Stimulated activated CD8-positive, alpha-beta memory T cell treated with anti-CD3 and anti-CD28 coated beads, Interleukin-15, amount 100 ng/mL, for 4 hours (primary cell): Measurements from ENCODE around the gene MFAP4.
A peak's percentile ranks its signal among the peaks of the same experiment; 100 is the strongest.
"Not testable (repeated sequence)": the region's sequence is repeated elsewhere in the genome, so short reads cannot be mapped to it uniquely, and the experiment has no call there.

Source experiments
- DNase-seq, 2 donors: peaks; one replicate each; pipeline ENCODE4 v3.0.0-alpha.2; 2020; ENCODE audit warnings: low read depth in 2 of 2

The MFAP4 gene

DNA sequence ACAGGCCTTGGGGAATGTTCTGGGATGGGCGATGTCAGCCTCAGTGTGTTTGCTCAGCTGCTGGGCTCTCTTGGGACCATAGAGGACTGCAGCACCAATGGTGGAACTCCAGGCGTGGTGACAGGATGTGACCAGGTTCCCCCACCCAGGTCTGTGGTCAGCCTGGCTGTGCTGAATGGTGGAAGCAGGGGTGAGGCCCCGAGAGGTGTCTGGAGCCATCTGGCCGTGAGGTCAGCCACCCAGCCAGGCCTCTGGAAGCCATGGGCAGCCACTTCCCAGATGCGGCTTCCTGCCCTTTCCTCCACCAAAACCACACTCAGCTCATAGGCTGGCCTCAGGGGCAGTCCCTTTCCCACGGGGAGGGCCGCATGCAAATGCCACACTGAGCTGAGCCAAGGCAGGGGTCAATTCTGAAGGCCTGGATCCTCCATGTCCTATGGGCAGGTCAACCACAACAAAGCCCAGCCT is 16.5 kb downstream of the MFAP4 start:
- no peak for DNase-seq

DNA sequence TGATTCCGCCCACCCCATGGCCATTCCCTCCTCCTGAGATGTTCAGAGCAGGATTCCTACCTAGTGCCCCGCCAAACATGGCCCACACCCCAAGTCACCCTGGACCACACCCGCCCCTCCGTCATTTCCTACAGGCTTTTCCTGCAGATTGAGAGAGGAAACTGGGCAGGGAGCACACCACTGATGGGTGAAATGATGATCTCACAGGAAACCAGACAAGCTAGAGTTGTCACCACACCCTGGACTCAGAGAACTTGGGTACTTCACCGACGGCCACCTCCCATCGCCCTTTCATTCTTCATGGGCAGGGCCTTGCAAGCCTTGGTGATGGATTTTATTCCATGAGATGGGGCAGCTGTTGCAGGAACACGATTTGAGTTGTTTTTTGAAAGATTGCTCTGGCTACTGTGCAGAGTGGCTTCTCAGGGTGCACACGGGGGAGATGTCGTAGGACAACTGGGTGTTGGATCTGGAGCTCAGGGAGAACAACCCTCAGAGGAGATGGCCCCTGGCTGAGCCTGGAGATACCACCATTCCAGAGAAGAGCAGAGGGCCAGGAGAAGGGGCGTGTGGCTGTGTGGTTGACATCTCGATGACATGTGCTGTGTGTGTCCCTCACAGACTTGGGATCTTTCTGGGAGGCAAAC is 17.0 kb downstream of the MFAP4 start:
- no peak for DNase-seq

DNA sequence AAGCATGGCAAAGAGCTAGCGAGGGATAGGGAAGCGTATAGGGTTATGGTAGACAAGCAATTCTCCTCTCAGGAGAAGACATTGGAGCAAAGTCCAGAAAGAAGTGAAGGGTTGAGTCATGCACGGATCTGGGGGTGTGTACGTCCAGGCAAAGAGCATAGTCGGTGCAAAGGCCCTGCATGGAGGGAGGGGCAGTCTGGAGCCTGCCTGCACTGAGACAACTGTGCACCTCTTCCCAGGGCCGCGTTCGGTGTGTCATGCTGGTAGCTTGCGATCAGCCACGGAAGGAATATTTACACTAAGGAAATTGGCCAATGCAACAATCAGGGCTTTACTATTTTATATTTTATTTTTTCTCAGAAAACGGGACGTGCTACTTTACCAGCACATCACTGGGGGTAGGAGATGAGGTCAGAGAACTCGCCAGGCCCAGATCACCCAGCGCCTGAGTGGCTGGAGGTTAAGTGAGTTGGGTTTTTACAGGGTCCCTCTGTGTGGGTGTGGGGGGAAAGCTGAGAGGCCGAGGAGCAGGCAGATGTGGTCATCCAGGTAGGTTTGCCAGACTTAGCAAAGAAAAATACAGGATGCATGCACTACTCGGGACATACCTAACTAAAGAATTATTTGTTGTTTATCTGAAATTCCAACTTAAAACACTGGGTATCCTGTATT is 17.7 kb downstream of the MFAP4 start:
- DNase-seq: no peak

DNA sequence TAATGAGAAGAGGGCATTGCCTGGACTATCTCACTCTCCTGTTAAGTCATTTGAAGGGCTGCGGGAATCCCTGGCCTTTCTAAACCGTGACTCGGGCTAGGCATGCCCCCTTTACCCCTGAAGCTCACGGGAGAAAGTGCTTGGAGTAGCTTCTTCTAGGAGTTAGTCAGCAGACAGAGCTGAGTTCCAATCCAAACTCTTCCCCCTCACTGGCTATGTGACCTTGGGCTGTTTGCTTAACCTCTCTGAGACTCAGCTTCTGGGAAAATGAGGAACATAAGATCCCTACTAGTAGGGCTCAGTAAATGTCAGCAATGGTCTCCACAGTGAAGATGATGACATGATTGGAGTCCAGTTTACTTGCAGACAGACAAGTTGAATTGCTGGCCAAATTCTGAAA is 18.8 kb downstream of the MFAP4 start:
- DNase-seq: no peak

DNA sequence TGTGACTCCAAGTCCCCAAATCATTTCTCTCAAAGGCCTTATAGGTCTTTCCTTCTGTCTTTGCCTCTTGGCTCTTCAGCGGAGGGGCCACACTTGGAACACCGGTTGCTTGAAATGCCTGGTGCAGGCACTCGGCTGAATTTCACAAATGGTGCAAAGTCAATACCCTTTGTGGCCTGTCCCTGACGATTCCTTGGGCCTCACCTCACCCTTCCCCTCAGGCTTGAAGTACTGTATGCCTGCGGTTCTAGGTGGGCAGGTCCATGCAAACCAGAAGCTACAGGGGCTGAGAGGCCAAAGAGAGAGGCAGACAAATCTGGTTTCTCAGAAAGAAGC is 20.4 kb downstream of the MFAP4 start:
- no peak for DNase-seq

GRCh38 chr17:19365833-19366636 is 21.0 kb downstream of the MFAP4 start:
- no peak for DNase-seq

DNA sequence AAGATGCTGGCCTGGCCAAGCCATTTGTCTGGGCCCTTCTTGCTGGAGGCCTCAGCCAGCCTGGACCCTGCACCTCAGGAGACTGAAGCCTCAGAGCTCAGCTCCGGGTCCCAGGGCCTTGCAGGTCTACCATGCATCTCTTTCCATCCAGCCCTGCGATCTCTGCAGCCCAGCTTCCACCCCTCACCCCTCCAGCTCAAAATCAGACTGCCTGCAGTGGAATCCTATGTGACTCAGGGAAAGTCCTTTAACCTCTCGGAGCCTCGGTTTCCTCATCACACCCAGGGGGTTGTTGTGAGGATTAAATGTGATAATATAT is 21.5 kb downstream of the MFAP4 start:
- no peak for DNase-seq

GRCh38 chr17:19364699-19365498 is 22.1 kb downstream of the MFAP4 start:
- DNase-seq: no peak

GRCh38 chr17:19363460-19364035 is 23.4 kb downstream of the MFAP4 start:
- no peak for DNase-seq

- DNase-seq: no peak
Observed at GRCh38 chr17:19363114-19363438, 23.9 kb downstream of the MFAP4 start.

- DNase-seq: peak; percentile 85 to 93
Observed at GRCh38 chr17:19362277-19363113, 24.5 kb downstream of the MFAP4 start, which contains the start of gene B9D1. Gene B9D1, minus strand, starts transcription at chr17:19362723. Its CDS starts 154 bp downstream, at chr17:19362569.

- no peak for DNase-seq
Observed at GRCh38 chr17:19361944-19362276, 25.1 kb downstream of the MFAP4 start.

DNA sequence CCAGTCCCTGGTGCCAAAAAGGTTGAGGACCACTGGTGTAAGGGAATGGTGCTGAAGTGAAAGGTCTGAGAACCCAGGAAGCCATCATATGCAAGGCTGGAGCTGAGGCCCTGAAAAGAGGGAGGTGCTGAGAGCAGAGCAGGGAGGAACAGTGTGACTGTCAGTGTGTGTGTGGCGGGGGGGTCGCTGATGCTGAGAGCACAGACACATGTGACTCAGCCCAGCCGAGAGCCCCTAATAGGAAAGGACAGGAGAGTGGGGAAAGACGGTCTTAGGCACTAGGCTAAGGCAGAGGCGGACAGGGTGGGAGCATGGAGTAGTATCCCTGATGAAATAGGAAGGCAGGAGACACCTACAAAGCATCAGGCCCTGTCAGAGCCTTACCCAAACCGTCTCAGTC is 25.7 kb downstream of the MFAP4 start:
- DNase-seq: no peak

DNA sequence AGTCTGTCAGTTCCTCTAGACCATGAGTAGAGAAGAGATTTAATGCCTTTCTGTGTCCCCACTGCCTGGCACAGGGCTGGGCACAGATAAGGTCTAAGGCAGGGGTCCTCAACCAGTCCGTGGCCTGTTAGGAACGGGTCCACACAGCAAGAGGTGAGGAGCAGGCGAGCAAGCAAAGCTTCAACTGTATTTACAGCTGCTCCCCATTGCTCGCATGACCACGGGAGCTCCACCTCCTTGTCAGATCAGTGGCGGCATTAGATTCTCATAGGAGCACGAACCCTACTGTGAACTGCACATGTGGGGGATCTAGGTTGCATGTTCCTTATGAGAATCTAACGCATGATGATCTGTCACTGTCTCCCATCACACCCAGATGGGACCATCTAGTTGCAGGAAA is 26.2 kb downstream of the MFAP4 start:
- DNase-seq: no peak

GRCh38 chr17:19359856-19360255 is 27.1 kb downstream of the MFAP4 start:
- no peak for DNase-seq

- DNase-seq: no peak
Observed at GRCh38 chr17:19359151-19359550, 27.8 kb downstream of the MFAP4 start.

- DNase-seq: no peak
Observed at GRCh38 chr17:19357761-19358160, 29.2 kb downstream of the MFAP4 start.

DNA sequence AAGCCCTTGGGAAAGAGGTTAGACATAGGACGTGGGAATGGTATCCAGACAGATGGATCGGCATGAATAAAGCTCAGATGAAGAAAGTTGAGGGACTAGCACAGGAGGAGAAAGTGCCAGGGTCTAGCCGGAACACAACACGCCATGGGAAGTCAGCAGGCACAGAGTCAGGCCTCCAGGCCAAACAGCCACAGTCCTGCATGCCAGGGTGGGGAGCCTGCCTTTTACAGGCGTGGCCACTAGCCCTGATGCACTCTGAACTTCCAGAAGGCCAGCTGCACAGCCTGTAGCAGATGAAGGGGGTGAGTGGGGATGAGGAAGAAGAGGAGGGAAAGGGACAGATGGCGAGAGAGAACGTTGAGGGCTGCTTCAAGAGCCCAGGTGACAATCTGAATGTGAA is 29.6 kb downstream of the MFAP4 start:
- DNase-seq: no peak

GRCh38 chr17:19354748-19355147 is 32.2 kb downstream of the MFAP4 start:
- DNase-seq: no peak

DNA sequence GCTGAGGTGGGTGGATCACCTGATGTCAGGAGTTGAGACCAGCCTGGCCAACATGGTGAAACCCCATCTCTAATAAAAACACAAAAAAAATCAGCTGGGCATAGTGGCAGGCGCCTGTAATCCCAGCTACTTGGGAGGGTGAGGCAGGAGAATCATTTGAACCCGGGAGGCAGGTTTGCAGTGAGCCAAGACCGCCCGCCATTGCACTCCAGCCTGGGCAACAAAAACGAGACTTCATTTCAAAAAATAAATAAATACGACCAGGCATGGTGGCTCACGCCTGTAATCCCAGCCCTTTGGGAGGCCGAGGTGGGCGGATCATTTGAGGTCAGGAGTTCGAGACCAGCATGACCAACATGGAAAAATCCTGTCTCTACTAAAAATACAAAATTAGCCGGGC is 33.6 kb downstream of the MFAP4 start:
- DNase-seq: not testable (repeated sequence)

GRCh38 chr17:19348806-19349205 is 38.2 kb downstream of the MFAP4 start:
- DNase-seq: no peak
